ENCODE measurements around the gene FRG2C. TPM values are rescaled to one million over a fixed set of nuclear protein-coding genes. Genes with fewer than 3 reads are reported as not detected.
A peak's percentile ranks its signal among the peaks of the same experiment; 100 is the strongest.
"Not testable (repeated sequence)": the region's sequence is repeated elsewhere in the genome, so short reads cannot be mapped to it uniquely, and the experiment has no call there.

The FRG2C gene
- total RNA-seq, 1 donor from 2014 or later, result not detected

DNA sequence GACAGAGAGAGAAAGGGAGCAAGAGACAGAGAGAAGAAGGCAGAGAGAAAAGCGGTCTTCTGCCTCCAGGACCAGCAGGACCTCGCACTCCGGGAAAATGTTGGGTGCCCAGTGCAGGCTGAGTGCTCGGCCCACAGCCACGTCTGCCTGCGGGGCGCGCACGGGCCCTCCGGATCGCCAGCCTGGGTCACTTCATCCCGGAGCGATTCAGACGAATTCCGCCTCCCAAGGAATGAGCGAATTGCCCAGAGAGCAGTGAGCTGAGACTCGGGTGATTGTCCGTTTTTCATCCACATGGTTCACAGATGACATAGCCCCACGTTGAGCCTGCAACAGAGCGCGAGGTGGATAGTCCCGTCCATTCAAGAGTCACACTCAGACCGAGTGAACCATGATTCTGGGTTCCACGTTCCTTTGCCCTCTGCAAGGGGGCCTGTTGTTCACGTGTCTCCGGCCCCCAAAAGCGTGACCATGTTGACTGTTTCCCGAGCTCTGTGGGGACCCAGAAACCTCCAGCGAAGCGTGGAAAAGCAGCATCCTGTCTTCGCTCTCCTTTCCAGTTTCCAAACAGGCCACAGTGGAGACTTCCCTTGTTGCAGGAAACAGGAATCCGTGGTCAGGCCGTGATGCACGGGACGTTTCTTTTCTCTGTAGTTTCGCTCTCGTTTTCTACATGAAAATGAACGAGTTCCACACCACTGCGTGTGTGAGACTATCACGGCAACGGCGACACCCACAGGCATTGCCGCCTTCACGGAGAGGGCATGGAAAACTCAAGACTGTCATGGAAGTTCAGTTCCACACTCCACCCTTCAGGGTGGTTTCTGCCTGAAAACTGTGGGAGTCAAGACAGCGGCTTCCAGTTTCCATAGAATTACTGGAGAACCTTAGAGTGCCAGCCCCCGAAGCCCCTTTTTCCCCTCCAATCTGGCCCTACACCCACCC lies 3.9 kb downstream of the FRG2C start:
- DNase-seq (ENCODE audit: low spot score); ATAC-seq; intact Hi-C loops (cut with DNase I): not testable (repeated sequence)

DNA sequence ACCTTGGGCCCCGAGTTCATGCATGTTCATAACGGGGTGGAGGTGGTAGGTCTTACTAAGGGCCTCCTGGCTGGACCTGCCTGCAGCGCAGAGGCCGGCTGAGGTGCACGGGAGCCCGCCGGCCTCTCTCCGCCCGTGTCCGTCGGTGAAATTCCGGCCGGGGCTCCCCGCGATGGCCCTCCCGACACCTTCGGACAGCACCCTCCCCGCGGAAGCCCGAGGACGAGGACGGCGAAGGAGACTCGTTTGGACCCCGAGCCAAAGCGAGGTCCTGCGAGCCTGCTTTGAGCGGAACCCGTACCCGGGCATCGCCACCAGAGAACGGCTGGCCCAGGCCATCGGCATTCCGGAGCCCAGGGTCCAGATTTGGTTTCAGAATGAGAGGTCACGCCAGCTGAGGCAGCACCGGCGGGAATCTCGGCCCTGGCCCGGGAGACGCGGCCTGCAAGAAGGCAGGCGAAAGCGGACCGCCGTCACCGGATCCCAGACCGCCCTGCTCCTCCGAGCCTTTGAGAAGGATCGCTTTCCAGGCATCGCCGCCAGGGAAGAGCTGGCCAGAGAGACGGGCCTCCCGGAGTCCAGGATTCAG lies 4.7 kb downstream of the FRG2C start:
- intact Hi-C loops (cut with DNase I), result not testable (repeated sequence)
- peak; percentile 88 for ATAC-seq
- peak; percentile 96 for DNase-seq (ENCODE audit: low spot score)

- intact Hi-C loops (cut with DNase I), result not testable (repeated sequence)
- DNase-seq (ENCODE audit: low spot score), result peak; percentile 81
- ATAC-seq, result peak; percentile 75
These were observed 5.5 kb downstream of the FRG2C start for GRCh38 chr3:75669348-75670297.

DNA sequence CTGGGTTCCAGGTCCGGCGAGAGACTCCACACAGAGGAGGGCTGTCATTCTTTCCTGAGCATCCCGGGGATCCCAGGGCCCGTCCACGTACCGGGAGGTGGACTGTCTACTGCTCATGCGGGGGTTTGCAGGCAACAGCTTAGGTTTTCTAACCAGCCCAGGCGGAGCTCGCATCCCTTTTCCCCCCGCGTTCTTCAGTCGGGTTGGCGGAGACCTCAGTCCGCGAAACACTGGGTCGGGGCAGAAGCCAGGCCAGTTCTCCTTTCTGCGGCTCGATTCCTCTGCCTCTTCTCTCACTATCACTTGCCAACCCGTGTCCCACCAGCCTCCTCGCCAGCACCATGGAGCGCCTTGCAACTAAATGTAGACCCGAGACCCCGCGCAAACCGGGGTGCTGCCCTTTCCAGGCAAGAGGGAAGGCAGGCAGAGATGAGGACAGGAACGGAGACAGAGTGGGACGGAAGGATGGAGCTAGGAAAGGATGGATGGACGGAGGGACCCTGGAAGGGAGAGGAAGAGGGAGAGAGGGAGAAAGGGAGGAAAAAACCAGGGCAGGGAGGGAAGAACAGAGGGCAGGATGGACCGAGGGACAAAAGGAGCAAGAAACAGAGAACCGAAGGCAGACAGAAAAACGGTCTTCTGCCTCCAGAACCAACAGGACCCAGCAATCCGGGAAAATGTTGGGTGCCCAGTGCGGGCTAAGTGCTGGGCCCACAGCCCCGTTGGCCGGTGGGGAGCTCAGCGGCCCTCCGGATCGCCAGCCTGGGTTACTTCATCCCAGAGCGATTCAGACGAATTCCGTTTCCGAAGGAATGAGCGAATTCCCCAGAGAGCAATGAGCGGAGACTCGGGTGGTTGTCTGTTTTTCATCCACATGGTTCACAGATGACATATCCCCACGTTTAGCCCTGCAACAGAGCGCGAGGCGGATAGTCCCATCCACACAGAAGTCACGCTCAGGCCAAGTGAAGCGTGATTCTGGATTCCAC lies 6.5 kb downstream of the FRG2C start:
- intact Hi-C loops (cut with DNase I); DNase-seq (ENCODE audit: low spot score): not testable (repeated sequence)
- peak; percentile 18 for ATAC-seq

DNA sequence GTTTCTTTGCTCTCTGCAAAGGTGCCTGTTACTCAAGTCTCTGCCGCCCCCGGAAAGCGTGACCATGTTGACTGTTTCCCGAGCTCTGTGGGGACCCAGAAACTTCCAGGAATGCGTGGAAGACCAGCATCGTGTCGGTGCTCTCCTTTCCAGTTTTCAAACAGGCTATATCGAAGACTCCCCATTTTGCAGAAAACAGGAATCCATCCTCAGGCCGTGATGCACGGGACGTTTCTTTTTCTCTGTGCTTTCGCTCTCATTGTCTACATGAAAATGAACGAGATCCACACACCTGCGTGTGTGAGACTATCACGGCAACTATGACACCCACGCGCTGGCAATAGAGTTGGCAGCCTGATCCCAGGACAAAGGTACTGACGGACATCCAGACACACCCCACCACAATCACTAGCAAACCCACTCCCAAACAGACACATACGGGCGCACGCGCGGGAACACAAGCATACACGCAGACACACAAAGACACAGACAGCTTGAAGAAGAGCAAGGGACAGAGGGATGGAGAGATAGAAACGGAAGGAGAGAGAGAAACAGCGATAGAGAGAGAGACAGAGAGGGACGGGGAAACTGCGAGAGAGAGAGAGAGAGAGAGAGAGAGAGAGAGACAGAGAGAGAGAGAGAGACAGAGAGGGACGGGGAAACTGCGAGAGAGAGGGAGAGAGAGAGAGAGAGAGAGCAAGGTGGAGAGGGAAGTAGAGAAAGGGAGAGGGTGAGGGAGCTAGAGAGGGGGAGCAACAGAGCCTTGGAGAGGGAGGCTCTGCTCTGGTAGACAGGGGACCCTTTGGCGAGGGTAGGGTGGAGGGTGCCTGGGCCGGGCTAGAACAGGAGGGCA lies 7.4 kb downstream of the FRG2C start:
- ATAC-seq; DNase-seq (ENCODE audit: low spot score); intact Hi-C loops (cut with DNase I): not testable (repeated sequence)

DNA sequence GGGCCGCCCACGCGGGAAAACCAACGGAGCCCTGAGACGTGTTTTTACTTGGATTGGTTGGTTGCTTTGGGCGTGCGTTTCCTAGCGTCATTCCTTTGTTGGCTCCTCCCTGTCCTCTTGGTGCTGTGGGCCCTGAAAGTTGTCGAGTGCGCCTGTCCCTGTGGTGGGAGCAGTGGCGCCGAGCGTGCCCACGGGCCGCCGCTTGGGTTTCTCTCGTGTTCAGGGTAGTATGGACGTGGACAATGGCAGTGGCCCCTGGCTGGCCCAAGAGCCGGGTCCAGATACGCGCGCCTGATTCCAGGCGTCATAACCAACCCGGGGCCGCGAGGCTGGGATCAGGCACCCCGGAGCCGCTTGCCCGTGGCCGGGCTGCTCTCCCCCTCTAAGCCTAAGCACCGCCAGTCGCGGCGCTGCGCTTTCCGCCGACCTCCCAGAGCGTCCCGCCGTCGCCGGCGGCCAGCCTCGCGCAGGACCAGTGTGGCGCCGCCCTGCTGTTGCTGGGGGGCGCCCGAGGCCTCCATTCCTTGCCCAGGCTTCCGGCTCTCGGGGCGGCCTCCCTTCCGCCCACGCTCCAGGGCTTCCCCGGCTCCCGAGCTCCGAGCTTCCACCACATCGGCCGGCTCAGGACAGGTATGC lies 8.1 kb downstream of the FRG2C start:
- ATAC-seq; intact Hi-C loops (cut with DNase I); DNase-seq (ENCODE audit: low spot score): not testable (repeated sequence)

GRCh38 chr3:75683965-75684364 lies 19.8 kb downstream of the FRG2C start:
- ATAC-seq; DNase-seq (ENCODE audit: low spot score); intact Hi-C loops (cut with DNase I): not testable (repeated sequence)

- intact Hi-C loops (cut with DNase I), result no loop called here
- ATAC-seq (no peak), DNase-seq (ENCODE audit: low spot score) (no peak)
These were observed 23.2 kb downstream of the FRG2C start for GRCh38 chr3:75687323-75687722.

- intact Hi-C loops (cut with DNase I), result no loop called here
- DNase-seq (ENCODE audit: low spot score) (no peak), ATAC-seq (no peak)
These were observed 27.9 kb downstream of the FRG2C start for GRCh38 chr3:75692061-75692460.

Small RNA genes within 50 kb of the gene (microRNA-seq; reads per million reads assigned to microRNA genes)
- gene MIR1324, result not detected

Other genes starting within 250 kb of the FRG2C start
- 23.9 TPM for gene ZNF717, start 121.2 kb downstream of the FRG2C start, total RNA-seq

Data from sciatic nerve (tissue), 2 donors.